GM18499 (cell line): ENCODE measurements around the gene ZNF423.

ENCODE experiments used
- ATAC-seq: cut with Tn5 transposase; IDR thresholded peaks from one replicate; pipeline ENCODE4 v1.9.1; 2021; ENCODE audit warnings: moderate number of reproducible peaks; ENCODE audit not compliant: insufficient read depth, unreplicated experiment

Gene ZNF423

DNA sequence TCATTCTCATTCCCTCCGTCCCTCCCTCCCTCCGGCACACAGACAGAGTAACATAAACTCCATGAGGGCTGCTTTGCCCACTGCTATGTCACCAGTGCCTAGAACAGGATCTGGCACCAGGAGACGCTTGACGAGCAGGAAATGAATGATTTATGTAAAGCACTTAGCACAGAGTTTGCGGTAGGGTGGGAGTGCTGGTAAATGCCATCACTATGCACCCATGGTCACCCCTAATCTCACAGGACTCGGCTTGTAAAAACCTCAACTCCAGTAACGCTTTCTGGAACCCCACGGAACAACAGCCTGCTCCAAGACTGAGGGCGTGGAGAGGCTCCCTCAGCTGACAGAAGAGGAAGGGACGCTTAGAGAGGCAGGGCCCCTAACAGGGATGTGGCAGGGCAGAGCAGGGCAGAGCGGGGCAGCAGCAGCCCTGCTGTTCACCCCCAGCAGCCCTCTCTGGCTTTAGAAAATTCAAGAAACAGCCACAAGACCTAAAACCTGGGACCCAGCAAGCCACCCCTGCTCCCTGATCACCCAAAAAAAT is 325.4 kb downstream of the ZNF423 start:
- ATAC-seq = no peak

- ATAC-seq = no peak
Measured at GRCh38 chr16:49529411-49530045, 326.4 kb downstream of the ZNF423 start.

DNA sequence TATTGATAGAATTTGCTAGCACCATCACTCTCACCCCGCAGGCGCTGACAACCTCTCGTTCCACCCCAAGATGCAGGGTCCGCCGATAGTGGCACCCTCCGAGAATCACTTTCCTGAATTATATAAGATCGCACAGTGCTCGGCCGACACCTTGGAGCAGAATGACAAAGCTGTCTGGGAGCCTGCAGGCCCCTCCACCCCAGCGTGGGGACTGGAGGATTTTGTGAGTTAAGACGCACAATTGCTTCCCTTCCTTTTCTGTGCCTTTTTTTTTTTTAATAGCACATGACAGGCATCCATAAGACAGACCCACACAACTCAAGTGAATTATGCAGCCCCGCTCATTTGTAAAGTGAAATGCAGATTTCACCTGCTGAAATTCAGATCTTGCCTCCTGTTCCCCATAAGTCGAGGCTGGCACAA is 327.0 kb downstream of the ZNF423 start:
- no peak for ATAC-seq

DNA sequence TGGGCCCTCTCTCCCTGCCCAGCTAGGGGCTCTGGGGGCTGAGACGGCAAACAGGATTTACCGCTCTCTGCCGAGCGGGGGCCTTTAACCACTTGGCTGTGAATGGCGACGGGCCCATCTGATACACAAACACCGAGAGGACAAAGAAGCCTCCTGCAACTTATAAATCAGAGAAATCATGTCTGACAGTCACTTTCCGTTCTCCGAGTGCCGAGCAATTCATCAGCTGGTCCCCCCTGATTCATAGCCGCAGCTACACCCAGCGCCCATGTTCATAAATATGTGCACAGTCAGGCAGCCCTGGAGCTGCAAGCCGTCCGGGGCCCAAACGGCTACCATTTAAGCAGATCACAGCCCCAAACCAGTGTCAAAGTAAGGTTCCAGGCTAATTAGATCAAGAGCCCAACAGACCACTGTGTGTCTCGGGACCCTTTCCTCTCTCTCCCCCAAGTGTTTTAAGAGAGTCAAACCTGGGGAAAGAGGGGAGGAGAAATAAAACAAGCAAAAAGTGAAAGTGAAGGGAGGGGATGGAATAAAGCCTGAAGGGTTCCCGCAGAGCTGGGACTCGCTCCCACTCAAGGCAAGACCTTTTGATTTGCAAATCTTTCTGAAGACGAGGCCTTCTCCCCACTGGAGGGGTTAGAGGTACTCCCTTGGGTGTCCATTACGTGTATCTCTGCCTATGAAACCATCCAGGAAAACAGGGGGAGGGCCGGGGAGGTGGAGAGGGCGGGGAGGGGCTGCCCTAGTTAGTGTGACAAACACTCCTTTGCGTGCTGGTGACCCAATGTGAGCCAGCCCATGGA is 327.6 kb downstream of the ZNF423 start:
- ATAC-seq = no peak

DNA sequence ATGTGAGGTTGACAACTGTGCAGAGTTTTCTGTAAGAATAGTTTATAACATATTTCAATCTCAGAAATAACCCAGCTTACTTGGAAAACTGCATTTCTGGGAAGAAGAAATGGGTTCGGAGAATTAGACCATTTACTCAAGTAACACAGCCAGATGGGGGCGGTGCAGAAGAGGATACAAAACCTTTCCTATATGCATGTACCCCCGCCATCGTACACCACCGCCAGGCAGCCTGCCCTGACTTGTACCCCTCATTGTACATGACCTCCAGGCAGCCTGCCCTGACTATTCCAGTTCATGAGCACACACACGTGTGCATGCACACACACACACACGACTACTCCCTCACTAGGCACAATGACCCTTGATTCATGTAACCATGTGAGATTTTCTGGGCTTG is 328.3 kb downstream of the ZNF423 start:
- ATAC-seq = no peak

DNA sequence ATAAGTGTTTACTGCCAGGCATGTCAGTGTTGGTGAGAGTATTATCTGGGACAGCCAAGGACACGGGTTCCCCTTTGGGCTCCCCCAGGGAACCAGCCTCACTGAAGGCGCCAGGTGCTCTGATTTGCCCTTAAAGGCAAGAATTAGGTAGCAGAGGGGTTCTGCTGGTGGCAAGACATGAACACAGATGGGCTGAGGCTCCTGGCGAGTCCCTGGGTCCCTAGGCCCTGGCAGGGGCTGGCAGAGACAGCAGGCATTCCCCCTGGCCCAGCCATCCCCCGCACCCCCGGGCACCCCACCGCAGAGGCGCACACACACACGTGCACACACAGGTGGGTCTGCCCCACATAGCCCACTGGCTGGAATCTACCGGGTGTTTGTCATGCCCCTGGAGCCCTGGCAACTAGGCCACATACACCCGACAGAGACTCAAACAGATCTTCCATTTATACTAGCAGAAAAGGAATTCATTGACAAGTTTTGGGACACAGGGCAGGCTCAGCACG is 329.0 kb downstream of the ZNF423 start:
- no peak for ATAC-seq

GRCh38 chr16:49524947-49525315 is 331.0 kb downstream of the ZNF423 start:
- no peak for ATAC-seq

DNA sequence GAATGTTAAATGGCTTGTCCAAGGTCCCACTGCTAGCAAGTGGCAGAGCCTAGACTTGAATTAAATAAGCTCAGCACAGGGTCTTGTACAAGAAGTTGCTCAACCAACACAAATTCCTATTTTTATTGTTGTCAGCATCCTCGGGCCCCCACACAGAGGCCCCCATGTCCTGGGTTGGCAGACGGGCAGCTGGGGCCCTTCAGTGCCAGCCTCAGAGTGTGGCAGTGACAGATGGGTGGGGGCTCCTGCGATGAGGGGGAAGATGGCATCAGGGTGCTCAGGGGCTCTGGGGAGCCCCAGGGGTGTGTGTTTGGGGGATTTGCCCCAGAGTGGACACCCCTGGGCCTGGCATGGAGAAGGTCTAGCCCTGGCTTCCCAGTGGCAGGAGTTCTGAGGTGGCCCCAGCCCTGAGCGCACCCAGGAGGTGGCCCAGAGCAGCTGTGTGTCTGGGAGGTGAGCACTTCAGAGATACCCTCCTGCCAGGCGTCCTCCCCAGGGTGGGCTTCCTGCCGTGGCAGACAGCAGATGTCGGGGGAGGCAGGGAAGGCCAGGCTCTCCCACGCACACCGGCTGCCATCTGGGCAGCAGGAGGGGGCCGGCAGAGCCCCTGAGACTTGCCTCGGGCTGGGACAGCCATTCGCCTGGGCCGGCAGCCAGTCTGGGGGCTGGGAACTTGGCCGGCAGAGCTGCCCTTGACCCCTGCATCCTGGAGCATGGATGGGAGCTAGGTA is 331.5 kb downstream of the ZNF423 start:
- ATAC-seq = no peak

GRCh38 chr16:49523435-49524159 is 332.3 kb downstream of the ZNF423 start:
- ATAC-seq = no peak

GRCh38 chr16:49521734-49522325 is 334.1 kb downstream of the ZNF423 start:
- no peak for ATAC-seq

DNA sequence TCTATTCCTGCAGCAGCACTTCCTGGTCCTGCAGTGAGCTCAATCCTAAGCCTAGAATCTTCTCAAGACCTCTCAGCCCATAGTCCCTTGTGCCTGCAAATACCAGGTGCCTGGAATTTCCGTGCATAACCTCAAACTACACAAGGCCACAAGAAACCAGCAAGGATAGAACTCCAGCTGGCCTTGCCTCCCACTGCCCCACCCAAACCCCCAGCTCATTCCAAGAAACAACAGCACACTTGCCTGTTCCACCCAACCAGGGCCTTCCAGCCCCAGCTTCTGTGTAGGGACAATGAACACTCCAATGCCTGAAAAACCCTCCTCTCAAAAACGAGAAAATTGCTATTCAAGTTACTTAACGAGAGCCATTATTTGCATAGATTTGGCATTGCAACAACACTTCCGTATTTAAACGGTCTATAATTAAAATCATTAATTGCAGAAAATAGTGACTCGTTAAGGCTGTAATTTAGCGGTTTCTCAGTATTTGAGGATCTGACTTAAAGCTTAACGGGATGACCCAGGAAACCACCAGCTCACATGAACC is 335.3 kb downstream of the ZNF423 start:
- ATAC-seq = no peak

- no peak for ATAC-seq
Measured at GRCh38 chr16:49519741-49520140, 336.2 kb downstream of the ZNF423 start.

DNA sequence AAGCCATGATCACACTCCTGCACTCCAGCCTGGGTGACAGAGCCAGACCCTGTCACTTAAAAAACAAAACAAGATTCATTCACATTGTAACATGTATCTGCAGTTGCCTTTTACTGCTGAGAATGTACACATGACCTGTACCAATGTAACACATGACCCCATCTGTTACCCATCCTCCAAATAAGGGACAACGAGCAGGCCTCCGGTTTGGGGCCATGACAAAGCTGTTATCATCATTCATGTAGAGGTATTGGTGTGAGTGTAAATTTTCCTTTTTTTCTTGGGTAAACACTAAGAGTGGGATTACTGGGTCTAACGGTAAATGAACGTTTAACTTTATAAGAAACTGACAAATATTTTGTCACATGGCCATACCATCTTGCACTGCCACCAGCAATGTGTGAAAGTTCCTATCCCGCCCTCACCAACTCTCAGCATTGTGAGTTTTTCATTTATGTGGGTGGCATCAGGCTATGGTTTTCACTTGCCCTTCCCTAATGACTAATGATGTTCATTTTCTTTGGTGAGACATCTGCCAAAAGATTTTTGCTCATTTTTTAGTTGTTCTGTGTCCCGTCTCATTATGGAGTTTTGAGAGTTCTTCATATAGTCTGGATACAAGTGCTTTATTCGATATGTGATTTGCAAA is 336.8 kb downstream of the ZNF423 start:
- no peak for ATAC-seq

DNA sequence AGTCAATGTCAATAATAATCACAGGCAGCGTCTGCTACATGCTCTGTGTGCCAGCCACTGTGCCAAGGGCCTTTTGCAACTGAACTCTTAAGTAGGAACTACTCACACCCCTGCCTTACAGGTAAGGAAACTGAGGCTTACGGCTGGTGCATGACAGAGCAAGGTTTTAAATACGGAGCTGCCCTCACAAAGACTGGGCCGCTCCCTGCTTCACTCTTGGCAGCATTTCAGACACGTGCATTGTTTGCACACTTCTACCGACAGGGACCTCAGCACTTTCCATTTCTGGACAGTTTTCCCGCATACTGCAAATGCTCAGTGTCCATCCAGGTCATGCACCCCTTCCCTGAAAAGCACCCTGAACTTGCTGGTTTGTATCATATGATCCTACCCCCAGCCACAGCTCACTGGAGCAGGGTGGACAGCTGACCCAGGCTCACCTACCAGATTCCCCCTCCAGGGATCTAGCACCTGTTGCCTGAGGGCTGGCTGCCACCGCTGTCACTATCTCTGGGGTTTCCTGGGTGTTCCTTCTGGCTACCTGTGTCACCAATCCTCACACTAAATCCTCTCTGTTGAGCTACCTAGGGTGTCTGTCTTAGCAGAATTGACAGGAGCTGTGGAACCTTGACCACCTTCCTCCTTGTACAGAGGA is 339.4 kb downstream of the ZNF423 start:
- no peak for ATAC-seq

DNA sequence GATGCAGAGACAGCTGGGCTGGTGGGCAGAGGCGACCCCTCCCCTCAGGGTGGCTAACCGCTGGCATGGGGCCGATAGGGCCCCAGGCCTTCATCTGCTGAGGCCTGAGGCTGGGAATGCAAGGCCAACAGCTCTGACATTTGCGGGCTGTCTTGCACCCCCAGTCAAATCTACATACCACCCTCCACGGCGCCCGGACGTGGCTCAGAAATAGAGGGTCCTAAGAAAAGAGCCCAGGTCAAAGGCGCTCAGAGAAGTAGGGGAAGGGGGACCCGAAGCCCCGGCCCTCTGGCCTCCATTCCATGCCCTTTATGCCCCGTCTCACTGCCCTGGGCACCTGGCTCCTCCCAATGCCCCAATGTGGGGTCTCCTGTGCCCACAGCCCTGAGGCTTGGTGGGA is 340.1 kb downstream of the ZNF423 start:
- ATAC-seq = no peak

DNA sequence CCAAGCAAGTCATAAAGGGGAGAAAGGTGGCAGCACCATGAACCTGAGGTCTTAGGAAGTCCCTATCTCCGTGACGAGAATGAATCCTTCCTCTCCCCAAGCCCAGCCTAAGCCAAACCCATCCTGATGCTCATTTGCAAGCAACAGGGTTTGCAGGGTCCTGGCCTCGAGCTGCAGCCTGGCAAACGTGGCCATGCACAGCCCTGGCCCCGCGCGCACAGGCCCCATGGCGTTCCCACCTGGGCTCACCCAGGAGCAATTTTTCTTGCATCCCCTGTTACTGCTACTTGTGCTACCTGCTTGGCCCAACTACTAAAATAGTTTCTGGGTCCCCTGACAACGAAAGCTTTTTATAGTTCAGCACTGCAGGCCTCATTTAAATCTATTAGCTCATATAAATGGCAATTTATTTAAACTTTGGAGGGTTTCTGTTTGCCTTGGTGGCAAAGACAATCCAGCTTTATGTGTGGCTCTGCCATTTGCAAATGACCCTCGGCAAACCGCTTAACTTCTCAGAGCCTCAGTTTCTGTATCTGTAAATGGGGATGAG is 340.8 kb downstream of the ZNF423 start:
- ATAC-seq = no peak

- ATAC-seq = no peak
Measured at GRCh38 chr16:49514073-49514980, 341.6 kb downstream of the ZNF423 start.
